ENCODE measurements around the gene RBFOX2. TPM values are rescaled to one million over a fixed set of nuclear protein-coding genes. Genes with fewer than 3 reads are reported as not detected.
"Not testable (repeated sequence)": the region's sequence is repeated elsewhere in the genome, so short reads cannot be mapped to it uniquely, and the experiment has no call there.

The RBFOX2 gene
- polyA plus RNA-seq, 2 of the 4 experiments (the other 2 are of a cell fraction) = 30.3 to 77.7 TPM

- Histone ChIP-seq H3K4me1 (peaks cover 13% of the 10 kb centered on the region), H3K27ac (no peak overlapping the region), H3K4me3 (no peak overlapping the region), H3K4me2 (peak overlapping the region; percentile 40), H3K9me3 (no peaks in the 10 kb centered on the region)
- ChIA-PET CTCF (interaction anchor here (0.6 to 1.5 kb wide), 2 partner anchors 10 to 34 kb away, joined by 3 read pairs; partner anchors contain the start of gene RBFOX2), POLR2A (interaction anchor here (1.0 kb wide), 1 partner anchor 34 kb away, joined by 4 read pairs; the partner anchor contains the start of gene RBFOX2)
- no peak for DNase-seq (ENCODE audit: low read depth in 1 of 2, low spot score in 1 of 2)
- no peak for FAIRE-seq
- TF ChIP-seq BCL3 (IDR thresholded peaks at IDR 0.05) (no peak), CBX8 (IDR thresholded peaks at IDR 0.05) (no peak), HDAC2 (IDR thresholded peaks at IDR 0.05) (no peak), HOXA7 (CRISPR knock-in tag; IDR thresholded peaks at IDR 0.05) (no peak), JUN (IDR thresholded peaks at IDR 0.05) (no peak), HOXB5 (CRISPR knock-in tag; IDR thresholded peaks at IDR 0.05) (no peak), RFX5 (IDR thresholded peaks at IDR 0.05) (no peak), KDM5A (IDR thresholded peaks at IDR 0.05) (no peak), EHF (CRISPR knock-in tag; IDR thresholded peaks at IDR 0.05) (no peak), RNF2 (IDR thresholded peaks at IDR 0.05; ENCODE audit: borderline replicate concordance, low read depth) (no peak), CHD2 (IDR thresholded peaks at IDR 0.05; ENCODE audit: low read length, partially characterized antibody) (no peak), HOXB13 (CRISPR knock-in tag; IDR thresholded peaks at IDR 0.05; ENCODE audit: low read depth) (no peak), CEBPB (IDR thresholded peaks at IDR 0.05) (no peak)
- ATAC-seq = no peak
- 88% methylated on average over 7 of the region's 7 CpGs for whole genome bisulfite sequencing (ENCODE audit: missing lambda C conversion rate)
These were observed 33.3 kb downstream of the RBFOX2 start for GRCh38 chr22:35995348-35995747.

- WGBS (ENCODE audit: missing lambda C conversion rate) = 80% methylated on average over 5 of the region's 5 CpGs
- H3K9me3 ChIP-seq; H3K4me2 ChIP-seq; H3K27ac ChIP-seq; H3K4me3 ChIP-seq; FAIRE-seq; POLR2A ChIA-PET; DNase-seq (ENCODE audit: low read depth in 1 of 2, low spot score in 1 of 2); ATAC-seq: not testable (repeated sequence)
- H3K4me1 ChIP-seq = peaks cover 13% of the 10 kb centered on the region
- CTCF ChIA-PET = interaction anchor here (0.9 to 1.8 kb wide), 2 partner anchors 12 to 72 kb away, joined by 3 to 7 read pairs; no protein-coding TSS in a partner anchor
These were observed 34.9 kb downstream of the RBFOX2 start for GRCh38 chr22:35993727-35994126.

DNA sequence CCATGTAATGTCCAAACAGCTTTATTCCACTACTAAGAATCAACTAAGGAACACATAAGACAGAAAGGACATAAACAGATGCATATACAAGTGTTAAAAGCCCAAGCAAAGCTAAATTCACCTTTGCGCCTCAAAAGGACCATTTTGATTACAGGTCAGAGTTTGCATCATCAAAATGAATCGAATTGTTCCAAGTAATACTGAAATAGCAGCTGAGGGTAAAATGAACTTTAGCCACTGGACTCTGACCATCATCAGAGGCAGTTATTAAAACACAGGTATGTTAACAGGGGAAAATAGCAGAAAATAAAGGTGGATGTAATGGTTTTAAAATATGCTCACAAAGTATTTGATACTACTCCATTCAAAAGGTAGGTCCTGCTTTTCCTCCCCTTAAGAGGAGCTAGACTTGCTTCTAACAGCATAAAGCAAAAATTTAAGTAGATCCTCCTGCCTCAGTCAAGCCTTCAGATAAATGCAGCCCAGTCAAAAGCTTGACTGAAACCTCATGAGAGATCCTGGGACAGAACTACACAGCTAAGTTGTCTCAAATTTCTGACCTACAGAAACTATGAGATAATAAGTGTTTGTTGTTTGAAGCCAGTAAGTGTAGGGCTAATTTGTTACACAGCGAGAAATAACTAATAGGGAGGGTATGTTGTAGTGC is 35.4 kb downstream of the RBFOX2 start:
- ChIA-PET POLR2A (no interaction called here), CTCF (interaction anchor here (1.8 kb wide), 1 partner anchor 73 kb away, joined by 7 read pairs; no protein-coding TSS in a partner anchor)
- Histone ChIP-seq H3K4me1 (peaks cover 13% of the 10 kb centered on the region), H3K4me3 (no peak overlapping the region), H3K27ac (no peak overlapping the region), H3K4me2 (no peak overlapping the region), H3K9me3 (no peaks in the 10 kb centered on the region)
- DNase-seq (ENCODE audit: low read depth in 1 of 2, low spot score in 1 of 2) (no peak), ATAC-seq (no peak), FAIRE-seq (no peak)
- WGBS (ENCODE audit: missing lambda C conversion rate) = 85% methylated on average over 3 of the region's 3 CpGs
- TF ChIP-seq HOXB13 (CRISPR knock-in tag; IDR thresholded peaks at IDR 0.05; ENCODE audit: low read depth) = no peak

DNA sequence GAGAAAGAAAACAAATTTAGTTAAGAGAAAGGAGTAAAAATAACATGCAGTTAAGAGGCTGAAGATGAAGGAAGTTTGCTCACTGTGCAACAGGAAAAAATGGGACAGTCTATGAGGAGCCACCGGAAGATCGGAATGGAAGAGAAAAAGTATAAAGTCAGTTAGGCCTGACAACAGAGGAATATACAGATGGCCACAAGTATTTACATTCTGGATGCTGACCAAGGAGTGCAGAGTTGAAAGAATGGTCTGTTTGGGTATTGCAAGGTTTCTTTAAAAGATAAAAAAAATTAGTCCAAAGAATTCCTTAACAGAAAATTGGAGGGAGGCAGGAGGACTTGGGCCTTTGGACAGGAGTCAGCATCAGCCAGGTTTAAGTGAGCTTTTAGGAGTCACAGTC is 37.5 kb downstream of the RBFOX2 start:
- DNase-seq (ENCODE audit: low read depth in 1 of 2, low spot score in 1 of 2) (no peak), FAIRE-seq (no peak), ATAC-seq (no peak)
- 100% methylated on average over 2 of the region's 2 CpGs for WGBS (ENCODE audit: missing lambda C conversion rate)
- Histone ChIP-seq H3K4me1 (peaks cover 5% of the 10 kb centered on the region), H3K9me3 (no peaks in the 10 kb centered on the region), H3K4me3 (no peak overlapping the region), H3K27ac (no peak overlapping the region), H3K4me2 (no peak overlapping the region)
- CTCF ChIA-PET = interaction anchor here (0.7 kb wide), 1 partner anchor 364 kb away, joined by 3 read pairs; no protein-coding TSS in a partner anchor
- POLR2A ChIA-PET = no interaction called here
- TF ChIP-seq RCOR1 (IDR thresholded peaks at IDR 0.05; ENCODE audit: low read depth, low read length) (no peak), CHD2 (IDR thresholded peaks at IDR 0.05; ENCODE audit: low read length, partially characterized antibody) (no peak), RARB (CRISPR knock-in tag; IDR thresholded peaks at IDR 0.05) (no peak), FOSB (CRISPR knock-in tag; IDR thresholded peaks at IDR 0.05) (no peak), POLR2AphosphoS2 (conservative IDR thresholded peaks at IDR 0.05; ENCODE audit: low read length) (no peak), EP300 (IDR thresholded peaks at IDR 0.05) (no peak), ESRRA (IDR thresholded peaks at IDR 0.05; ENCODE audit: borderline replicate concordance, low read length) (no peak), RFX5 (IDR thresholded peaks at IDR 0.05) (no peak), GATA3 (IDR thresholded peaks at IDR 0.05; ENCODE audit: borderline replicate concordance) (no peak), BCL3 (IDR thresholded peaks at IDR 0.05) (no peak), FOSL2 (IDR thresholded peaks at IDR 0.05) (no peak), FOSL2 (CRISPR knock-in tag; IDR thresholded peaks at IDR 0.05) (no peak), ZC3H11A (IDR thresholded peaks at IDR 0.05) (no peak)
- TF ChIP-seq, protein P1, sequence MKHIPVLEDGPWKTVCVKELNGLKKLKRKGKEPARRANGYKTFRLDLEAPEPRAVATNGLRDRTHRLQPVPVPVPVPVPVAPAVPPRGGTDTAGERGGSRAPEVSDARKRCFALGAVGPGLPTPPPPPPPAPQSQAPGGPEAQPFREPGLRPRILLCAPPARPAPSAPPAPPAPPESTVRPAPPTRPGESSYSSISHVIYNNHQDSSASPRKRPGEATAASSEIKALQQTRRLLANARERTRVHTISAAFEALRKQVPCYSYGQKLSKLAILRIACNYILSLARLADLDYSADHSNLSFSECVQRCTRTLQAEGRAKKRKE (CRISPR knock-in tag; IDR thresholded peaks at IDR 0.05; ENCODE audit: low read depth) = no peak
- TF ChIP-seq, protein P2, sequence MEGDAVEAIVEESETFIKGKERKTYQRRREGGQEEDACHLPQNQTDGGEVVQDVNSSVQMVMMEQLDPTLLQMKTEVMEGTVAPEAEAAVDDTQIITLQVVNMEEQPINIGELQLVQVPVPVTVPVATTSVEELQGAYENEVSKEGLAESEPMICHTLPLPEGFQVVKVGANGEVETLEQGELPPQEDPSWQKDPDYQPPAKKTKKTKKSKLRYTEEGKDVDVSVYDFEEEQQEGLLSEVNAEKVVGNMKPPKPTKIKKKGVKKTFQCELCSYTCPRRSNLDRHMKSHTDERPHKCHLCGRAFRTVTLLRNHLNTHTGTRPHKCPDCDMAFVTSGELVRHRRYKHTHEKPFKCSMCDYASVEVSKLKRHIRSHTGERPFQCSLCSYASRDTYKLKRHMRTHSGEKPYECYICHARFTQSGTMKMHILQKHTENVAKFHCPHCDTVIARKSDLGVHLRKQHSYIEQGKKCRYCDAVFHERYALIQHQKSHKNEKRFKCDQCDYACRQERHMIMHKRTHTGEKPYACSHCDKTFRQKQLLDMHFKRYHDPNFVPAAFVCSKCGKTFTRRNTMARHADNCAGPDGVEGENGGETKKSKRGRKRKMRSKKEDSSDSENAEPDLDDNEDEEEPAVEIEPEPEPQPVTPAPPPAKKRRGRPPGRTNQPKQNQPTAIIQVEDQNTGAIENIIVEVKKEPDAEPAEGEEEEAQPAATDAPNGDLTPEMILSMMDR (IDR thresholded peaks at IDR 0.05) = no peak
